GM19025 (cell line): ENCODE results near the gene MZT2A.
"Not testable (repeated sequence)": the region's sequence is repeated elsewhere in the genome, so short reads cannot be mapped to it uniquely, and the experiment has no call there.

Source experiments
- ATAC-seq: cut with Tn5 transposase; IDR thresholded peaks from one replicate; pipeline ENCODE4 v1.9.1; 2021; ENCODE audit warnings: mild to moderate bottlenecking, low read depth, moderate library complexity; ENCODE audit not compliant: unreplicated experiment

Gene MZT2A

DNA sequence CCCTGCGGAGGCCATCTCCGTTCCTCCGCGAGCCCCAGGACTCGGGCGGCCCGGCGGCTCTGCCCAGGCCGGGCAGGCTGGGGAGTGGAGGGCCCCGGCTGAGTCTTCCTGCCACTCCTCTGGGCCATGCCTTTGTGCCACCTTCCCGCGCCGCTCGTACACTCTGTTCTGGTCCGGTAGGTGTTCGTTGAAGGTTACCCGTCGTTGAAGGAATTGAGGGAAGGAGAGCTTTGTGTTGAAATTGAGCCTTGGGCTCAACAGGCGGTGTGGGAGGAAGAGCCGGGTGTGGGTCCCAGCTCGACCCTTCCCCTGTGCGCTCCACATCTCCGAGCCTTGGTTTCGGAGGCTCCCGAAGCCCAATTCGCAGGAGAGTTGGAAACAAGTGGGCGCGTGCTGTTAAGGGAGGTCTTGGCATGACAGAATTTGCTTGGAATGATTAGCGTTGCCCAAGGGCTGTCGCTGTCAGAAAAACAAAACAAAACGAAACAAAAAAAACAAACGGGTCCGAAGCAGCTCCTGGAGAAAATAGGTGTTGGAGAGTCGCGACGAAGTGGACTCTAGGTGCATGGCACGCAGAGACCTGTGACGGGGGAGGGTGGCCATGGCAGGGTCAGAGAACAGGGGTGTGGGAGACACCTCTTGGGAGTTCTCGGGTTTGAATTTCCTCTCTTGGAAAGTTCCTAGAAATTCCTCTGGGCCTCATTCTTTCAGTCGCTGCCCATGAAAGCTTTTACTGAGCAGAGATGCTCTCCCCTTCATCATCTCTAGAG, 1.2 kb upstream of the MZT2A start:
- ATAC-seq = peak; percentile 21

DNA sequence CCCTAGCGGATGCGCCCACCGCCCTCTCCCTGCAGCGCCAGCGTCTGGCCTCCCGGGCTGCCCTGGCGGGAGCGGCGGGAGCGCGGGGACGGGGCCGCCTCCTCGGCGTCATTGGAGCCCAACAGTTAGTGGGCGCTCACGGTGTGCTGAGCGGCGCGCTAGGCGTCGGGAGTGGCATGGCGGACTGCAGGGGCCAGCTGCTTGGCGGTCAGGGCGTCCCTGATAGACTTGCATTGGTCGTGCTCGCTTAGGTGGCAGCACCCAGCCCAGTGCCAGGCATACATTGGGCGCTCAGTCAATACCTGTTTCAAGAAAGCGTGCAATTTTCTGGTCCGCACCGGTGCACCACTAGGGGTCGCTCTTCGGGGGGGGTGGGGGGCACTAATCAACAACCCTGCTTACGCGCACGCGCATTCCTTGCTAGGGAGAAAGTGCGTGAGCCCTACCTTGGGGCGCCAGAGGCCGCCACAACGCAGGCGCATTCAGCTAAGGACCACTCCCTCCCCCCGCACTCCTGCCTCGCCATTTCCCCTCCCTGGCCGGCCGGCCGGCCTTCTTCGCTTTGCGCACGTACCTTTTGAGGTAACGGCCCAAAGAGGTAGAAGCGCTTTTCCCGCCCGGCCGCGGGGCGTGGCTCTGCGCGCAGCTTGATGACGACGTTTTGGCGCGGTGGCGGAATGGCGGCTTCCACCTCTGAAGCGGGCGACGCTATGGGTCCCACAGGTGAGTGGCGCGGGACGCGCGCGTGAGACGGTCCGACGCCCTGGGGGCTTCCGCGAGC, 411 bp upstream of the MZT2A start:
- peak; percentile 58 for ATAC-seq

DNA sequence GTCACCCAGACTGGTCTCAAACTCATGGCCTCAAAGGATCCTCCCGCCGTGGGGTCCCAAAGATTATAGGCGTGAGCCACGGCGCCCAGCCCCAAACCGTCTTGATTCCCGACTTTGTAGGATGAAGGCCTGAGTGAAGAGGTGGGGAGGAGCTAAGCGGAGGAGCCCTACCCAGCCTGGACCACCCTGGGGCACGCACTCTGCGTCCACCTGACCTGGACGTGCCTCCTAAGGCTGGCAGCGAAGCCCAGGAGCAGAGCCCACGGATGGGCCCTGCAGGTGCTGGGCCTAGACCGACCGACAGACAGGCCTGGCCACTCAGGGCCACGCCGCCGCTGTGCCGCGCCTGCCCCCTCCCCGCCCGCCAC, 744 bp downstream of the MZT2A start:
- not testable (repeated sequence) for ATAC-seq

DNA sequence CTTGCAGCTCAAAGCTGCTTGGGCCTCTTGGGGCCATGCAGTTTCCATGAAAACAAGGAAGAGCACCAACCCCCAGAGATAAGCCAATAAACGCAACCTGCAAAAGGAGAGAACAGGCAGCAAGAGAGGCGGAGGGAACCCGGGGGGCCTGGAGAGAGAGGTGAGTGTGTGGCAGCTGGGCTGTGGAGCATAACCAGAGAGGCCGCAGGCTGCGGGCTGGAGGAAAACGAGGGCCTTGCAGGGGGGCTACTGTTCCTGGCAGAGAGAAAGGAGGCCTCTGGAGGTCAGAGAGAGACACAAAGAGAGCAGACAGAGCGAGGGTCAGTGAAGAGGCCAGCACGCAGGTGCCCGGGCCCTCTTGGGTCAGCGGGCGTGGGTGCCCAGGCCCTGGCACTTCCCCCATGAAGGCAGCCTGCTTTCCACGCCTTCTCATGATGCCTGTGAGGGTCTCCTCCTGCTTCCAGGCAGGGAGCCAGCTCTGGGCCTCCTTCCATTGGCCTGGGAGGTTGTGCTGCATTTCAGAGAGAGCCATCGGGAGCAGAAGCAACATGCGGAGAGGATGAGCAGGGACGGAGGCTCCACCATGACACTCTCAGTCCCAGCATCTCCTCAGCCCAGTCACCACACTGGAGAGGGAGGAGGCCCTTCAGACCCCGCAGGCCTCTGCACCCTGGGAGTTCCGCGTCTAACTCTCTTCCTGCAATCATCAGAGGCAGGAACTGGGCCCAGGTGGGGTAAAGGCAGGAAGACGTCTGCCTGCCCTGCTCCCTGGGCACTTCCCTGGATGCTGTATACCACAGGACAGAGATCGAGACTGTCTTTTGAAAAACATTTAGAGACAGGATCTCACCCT, 1.4 kb downstream of the MZT2A start:
- not testable (repeated sequence) for ATAC-seq

DNA sequence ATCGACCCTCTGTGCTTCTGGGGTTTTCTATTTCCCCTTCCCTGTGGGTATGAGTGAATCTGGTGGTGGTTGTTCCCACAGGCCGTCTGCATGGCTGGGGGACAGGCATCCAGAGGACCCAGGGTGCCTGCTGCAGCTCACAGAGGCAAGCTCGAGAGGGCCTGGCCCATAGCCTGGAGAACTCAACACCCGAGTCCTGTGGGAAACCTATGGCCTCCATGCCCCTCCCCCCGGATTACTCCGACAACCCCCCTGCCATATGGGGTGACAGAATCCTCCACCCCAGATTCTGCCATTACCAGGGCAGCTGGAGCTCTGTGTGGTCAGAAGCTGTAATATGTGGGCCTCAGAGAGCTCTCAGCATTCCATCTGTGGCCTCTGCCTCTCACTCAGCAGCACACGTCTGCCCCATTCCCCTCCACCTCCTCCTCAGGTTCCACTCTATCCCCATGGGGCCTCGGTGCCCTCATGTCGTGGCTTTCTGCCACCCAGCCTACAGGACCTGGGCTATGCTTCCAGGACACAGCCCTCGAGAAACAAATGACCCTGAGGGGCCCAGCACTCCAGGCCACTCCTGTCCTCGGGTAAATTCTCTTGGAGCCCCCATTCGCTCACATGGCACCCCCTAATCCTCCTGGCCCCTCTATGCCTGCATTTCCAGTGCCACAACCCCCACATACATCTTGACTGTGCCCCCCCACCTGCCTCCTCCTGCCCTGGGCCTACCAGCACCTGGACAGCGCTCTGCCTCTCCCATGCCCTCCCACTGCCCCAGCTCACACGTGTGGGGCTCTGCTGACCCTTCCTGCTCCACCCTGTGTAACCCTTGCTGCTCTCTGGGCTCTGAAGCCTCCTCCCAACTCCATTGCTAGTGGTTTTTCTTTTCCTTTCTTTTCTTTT, 3.6 kb downstream of the MZT2A start:
- no peak for ATAC-seq

DNA sequence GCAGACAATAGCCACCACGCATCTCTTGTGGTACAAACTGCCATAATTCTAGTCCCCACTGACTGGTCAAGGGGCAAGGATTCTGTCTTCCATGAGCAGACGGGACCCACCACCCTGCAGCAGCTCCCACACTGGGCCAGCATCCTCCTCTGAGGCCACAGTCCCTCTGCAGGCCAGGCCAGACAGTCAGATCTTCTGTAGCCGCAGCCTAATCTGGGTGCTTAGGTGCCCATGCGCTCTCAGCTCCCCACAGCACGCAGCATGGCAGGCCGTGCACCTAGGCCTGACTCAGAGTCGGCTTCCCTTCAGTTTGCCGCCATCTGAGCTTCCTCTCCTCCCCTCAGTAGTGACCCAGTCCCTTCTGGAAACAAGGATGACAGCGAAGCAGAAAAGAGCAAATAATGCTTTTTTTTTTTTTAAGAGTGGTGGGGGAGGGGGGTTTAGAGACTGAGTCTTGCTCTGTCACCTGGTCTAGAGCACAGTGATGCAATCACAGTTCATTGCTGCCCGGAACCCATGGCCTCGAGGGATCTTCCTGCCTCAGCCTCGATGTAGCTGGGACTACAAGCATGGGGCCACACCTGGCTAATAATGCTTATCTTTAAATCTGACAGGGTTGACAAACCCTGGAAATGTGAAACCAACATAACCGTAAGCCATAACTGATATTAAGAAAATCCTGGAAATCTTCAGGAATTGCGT, 5.8 kb downstream of the MZT2A start:
- ATAC-seq = not testable (repeated sequence)

DNA sequence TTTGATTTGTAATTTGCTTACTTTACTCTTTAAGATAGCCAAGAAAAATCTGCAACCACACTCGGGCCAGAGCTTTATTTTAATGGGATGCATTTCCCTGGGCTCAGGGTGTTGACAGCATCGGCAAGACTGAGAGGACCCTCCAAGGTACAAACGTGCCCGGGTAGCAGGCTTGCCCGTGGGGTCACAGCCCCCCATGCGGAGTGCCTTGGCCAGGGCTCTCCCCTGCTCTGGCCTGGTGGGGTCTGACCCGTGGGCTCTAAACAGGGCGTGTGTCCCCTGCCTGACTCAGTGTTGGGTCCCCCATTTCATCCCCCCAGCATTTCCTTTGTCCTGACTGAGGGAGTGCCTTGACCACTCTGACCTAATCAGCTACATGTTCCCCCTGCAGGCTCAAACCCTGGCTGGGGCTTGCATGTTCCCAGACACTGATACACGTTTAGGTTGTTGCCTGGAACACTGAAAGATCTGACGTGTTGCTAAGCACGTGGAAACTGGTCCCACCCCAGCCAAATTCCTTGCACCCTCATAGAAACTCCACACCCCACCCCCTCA, 7.2 kb downstream of the MZT2A start:
- ATAC-seq = not testable (repeated sequence)

DNA sequence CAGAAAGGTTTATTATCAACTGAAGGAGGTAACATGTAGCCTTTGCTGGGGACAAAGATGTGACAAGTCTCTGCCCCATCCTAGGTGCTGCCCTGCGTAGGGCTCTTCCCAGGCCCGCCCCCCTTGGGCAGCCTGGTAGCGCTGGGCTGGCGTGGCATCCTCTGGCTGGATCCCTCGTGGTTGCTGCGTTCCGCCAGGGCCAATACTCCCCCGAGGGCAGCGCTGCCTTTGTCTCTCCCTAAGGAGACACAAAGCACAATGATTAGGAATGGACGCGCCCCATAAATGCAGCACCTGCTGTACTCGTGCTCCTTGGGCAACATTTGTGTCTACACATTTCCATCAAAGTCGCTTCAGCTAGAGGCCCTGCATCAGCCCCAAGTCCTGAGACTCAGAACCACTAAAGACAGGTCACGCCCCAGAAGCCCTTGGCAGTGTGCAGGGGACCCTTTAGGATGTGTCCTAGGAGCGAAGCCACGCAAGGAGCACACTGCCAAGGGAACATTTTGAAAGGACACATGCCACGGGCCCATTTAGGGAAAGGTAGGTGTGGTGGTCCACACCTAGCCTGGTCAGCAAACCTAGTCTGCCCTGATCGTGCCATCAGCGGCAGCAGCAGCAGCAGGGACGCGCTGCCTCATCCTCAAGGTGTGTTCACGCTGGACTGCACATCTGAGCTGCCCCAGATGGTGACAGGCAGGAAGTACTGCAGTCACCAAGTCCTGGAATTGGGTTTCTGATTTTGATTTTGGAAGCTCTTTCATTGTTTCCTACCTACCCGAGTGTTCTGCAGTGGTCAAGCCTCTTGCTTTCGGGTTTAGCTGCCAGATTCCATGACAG, 8.0 kb downstream of the MZT2A start:
- not testable (repeated sequence) for ATAC-seq

DNA sequence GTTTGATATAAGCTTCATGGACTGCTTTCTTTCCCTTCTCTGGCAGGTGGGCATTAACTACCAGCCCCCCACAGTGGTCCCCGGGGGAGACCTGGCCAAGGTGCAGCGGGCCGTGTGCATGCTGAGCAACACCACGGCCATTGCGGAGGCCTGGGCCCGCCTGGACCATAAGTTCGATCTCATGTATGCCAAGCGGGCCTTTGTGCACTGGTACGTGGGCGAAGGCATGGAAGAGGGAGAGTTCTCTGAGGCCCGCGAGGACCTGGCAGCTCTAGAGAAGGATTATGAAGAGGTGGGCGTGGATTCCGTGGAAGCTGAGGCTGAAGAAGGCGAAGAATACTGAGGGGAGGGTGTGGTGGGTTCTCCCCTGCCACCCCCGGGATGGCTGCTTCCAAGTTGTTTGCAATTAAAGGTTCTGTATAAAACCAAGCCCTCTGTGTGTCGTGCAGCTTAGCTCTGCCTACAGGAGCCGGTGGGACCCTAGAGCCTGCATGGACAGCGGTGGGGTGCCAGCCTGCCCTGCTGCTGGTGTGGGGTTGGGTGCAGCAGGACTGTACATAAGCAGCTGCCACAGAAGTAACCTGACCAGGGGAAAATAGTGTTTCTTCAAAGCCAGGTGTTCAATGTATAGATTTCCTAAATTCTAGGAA, 9.6 kb downstream of the MZT2A start:
- not testable (repeated sequence) for ATAC-seq

DNA sequence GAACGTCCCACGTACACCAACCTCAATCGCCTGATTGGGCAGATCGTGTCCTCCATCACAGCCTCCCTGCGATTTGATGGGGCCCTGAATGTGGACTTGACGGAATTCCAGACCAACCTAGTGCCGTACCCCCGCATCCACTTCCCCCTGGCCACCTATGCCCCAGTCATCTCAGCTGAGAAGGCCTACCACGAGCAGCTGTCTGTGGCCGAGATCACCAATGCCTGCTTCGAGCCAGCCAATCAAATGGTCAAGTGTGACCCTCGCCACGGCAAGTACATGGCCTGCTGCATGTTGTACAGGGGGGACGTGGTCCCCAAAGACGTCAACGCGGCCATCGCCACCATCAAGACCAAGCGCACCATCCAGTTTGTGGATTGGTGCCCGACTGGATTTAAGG, 11.8 kb downstream of the MZT2A start:
- not testable (repeated sequence) for ATAC-seq

DNA sequence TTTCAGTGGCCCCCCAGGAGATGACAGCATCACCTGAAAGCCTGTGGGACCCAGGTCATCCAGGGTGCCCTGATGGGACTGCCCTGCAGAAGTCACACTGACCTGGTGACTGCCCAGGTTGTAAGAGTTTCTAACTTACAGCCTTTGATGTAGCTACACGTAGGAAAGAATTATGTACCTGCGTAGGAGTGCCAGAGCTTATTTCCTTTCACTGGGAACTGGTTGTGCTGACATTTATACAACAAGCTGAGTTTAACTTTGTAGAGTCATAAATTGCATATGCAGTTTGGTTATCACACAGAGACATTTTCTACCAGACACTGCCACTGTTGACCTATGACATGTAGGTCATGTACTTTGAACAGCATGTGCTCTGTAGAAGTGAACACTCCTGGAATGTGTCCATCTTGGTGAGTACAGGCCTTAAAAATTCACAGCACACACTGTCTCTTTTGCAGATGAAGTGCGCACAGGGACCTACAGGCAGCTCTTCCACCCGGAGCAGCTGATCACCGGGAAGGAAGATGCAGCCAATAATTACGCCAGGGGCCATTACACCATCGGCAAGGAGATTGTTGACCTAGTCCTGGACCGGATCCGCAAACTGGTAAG, 13.2 kb downstream of the MZT2A start:
- not testable (repeated sequence) for ATAC-seq

DNA sequence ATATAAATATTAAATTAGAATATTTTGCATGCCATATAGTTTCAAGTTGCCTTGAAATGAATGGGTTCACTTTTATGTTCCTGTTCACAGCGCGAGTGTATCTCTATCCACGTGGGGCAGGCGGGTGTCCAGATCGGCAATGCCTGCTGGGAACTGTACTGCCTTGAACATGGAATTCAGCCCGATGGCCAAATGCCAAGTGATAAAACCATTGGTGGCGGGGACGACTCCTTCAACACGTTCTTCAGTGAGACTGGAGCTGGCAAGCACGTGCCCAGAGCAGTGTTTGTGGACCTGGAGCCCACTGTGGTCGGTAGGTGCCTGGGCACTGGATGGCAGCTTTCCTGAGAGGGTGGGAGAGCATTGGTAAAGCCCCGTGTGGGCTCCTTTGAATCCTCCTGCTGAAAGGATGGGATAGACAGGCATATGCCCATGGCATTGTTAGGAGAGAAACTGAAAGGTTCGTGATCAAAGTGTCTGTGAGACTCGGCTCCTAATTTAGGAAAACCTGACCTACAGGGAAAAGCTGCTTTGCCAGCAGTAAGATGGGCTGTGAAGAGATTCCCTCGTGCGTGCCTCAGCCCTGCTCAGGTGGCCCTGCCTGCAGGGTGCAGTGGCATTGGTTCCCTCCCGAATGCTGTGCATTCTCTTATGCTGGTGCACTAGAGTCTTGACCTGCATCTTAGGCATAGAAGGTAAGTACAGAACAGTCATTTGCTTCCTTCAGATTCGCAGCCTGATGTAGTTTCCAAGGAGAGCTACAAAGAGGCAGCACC, 13.9 kb downstream of the MZT2A start:
- ATAC-seq = not testable (repeated sequence)

DNA sequence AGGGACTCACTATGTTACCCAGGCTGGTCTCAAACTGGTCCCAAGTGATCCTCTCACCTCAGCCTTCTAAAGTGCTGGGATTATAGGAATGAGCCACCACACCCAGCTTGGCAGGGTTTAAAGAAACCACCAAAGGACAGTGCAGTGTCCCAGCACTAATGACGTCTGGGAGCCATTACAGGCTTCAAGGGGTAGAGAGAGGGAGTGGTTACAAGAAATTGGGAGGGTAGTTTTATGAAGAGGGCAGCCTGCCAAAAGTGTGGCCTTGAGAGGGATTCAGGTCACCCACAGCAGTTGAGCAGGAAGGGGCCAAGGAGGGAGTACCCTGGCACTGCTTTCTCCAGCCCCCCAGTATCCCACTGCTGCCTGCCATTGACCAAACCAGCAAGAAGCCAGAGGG, 15.0 kb downstream of the MZT2A start:
- ATAC-seq = not testable (repeated sequence)

DNA sequence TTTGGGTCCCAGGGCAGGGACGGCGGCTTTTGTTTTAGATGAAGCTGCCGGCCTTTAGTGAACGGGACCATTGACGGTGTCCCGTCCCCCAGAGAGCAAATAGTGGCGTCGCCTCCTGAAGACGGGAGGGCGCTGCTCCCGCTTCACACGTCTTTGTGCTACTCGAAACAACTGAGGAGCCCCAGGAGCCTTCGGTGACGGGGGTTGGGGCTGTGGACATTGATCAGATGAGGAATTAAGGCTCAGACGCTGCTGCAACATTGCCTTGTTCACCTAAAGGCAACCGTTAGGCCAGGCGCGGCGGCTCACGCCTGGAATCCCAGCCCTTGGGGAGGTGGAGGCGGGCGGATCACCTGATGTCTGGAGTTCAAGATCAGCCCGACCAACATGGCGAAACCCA, 15.8 kb downstream of the MZT2A start:
- not testable (repeated sequence) for ATAC-seq

DNA sequence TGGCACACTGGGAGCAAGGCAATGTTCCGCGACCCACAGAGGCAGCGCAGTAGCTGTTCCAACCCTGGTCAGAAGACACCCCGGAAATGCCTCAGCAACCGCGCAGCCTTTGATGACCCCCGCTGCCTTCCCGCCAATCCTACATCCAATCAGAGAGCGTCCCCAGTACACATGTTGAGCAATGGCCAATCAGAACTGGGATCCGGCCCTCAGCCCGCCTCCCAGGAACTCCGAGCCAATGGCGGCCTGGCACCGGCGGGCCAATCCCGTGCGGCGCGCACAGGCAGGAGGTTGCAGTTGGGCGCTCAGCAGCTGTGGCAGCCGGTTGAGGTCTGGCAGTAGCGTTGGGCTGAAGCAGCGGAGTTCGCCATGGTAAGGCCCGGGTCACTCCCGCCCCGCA, 16.4 kb downstream of the MZT2A start, which contains the start of gene TUBA3D:
Gene TUBA3D (plus strand): TSS at position 289 of the 400 bp plus-strand sequence. CDS start 81 bp downstream, at position 370.
- ATAC-seq = no peak

DNA sequence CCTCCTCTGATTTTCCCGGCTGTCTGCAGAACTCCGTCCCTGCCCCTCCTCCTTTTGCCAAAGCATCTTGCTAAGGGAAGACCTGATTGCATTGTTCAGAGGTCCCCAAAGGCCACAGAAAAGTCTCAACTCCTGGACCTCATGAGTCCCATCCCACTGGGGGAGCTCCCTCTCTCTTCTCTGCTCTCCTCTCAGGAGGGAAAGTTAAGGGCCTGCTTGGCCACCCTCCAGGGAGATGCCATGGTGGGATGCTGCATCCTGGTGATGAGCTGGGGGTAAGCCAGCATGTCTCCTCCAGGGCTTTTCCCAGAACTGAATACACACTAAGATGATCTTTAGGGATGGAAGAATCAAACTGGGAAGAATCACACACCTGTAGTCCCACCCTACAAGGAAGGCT, 18.9 kb downstream of the MZT2A start:
- ATAC-seq = not testable (repeated sequence)
